Fibroblast of lung (primary cell): ENCODE results near the gene DDX49. TPM values are rescaled to one million over a fixed set of nuclear protein-coding genes. Genes with fewer than 3 reads are reported as not detected.

ENCODE experiments used
- DNase-seq, 2 donors: peaks; one replicate each; pipeline versions ENCODE4 v3.0.0 to v3.0.0-alpha.2; 2010; ENCODE audit warnings: low read depth in 2 of 2
- H2AFZ ChIP-seq: 2 replicates; pipeline ENCODE4 v1.5.1; 2012; ENCODE audit warnings: low read length, control low read depth, inconsistent platforms
- H3K27ac ChIP-seq: 2 replicates; pipeline ENCODE4 v1.5.1; 2011; ENCODE audit warnings: low read length, control low read depth; ENCODE audit not compliant: insufficient read depth
- H3K27me3 ChIP-seq: 2 replicates; pipeline ENCODE4 v1.5.1; 2011; ENCODE audit warnings: mild to moderate bottlenecking, low read length; ENCODE audit not compliant: control insufficient read depth, insufficient read depth
- H3K36me3 ChIP-seq: 2 replicates; pipeline ENCODE4 v1.5.1; 2011; ENCODE audit warnings: low read length; ENCODE audit not compliant: control insufficient read depth, insufficient read depth
- H3K4me1 ChIP-seq: 2 replicates; pipeline ENCODE4 v1.5.1; 2011; ENCODE audit warnings: low read length; ENCODE audit not compliant: control insufficient read depth, insufficient read depth; ENCODE audit errors: extremely low read depth
- H3K4me2 ChIP-seq: 2 replicates; pipeline ENCODE4 v1.5.1; 2011; ENCODE audit warnings: low read length, control low read depth; ENCODE audit not compliant: insufficient read depth; ENCODE audit errors: extremely low read depth
- H3K4me3 ChIP-seq, 4 experiments: fragments of 200-600 bp in 1 of 4; sonication (generic) in 1 of 4; replicated peaks in 1 of 4; 2 replicates each; pipeline ENCODE4 v1.5.1; 2011 to 2016; ENCODE audit warnings: low read length in 4 of 4, low read depth in 3 of 4, mild to moderate bottlenecking in 3 of 4, control low read depth in 2 of 4, inconsistent platforms in 1 of 4, mixed read lengths in 1 of 4; ENCODE audit not compliant: insufficient read depth in 1 of 4; ENCODE audit errors: control extremely low read depth in 1 of 4
- H3K79me2 ChIP-seq: 2 replicates; pipeline ENCODE4 v1.5.1; 2012; ENCODE audit warnings: mild to moderate bottlenecking, low read length, inconsistent platforms; ENCODE audit not compliant: control insufficient read depth, insufficient read depth
- H3K9ac ChIP-seq: 2 replicates; pipeline ENCODE4 v1.5.1; 2011; ENCODE audit warnings: mild to moderate bottlenecking, low read length, control low read depth; ENCODE audit not compliant: insufficient read depth
- H3K9me3 ChIP-seq: 2 replicates; pipeline ENCODE4 v1.5.1; 2012; ENCODE audit warnings: low read depth, low read length; ENCODE audit not compliant: control insufficient read depth, insufficient read depth
- H4K20me1 ChIP-seq: 2 replicates; pipeline ENCODE4 v1.5.1; 2011; ENCODE audit warnings: low read length; ENCODE audit not compliant: control insufficient read depth, insufficient read depth; ENCODE audit errors: extremely low read depth
- CTCF ChIP-seq, 2 donors: IDR thresholded peaks in 1 of 2; conservative IDR thresholded peaks in 1 of 2; 1 replicate in 1 of 2; 2 replicates in 1 of 2; pipeline ENCODE4 v1.5.1; 2011 to 2012; ENCODE audit warnings: low read length in 2 of 2, control low read depth in 1 of 2, inconsistent platforms in 1 of 2, low read depth in 1 of 2, mild to moderate bottlenecking in 1 of 2
- EZH2 ChIP-seq: IDR thresholded peaks from 2 replicates; pipeline ENCODE4 v1.5.1; 2012; ENCODE audit warnings: low read length, control low read depth, mild to moderate bottlenecking; ENCODE audit errors: missing control alignments
- polyA plus RNA-seq, 2 donors: library from polyadenylated mRNA; depleted of rRNA in 1 of 2; stranded (reverse) in 1 of 2; unstranded in 1 of 2; fragments of >200 nt; gene quantifications; 2 replicates each; pipeline ENCODE4 v1.2.1, GENCODE V29; 2011 to 2012; ENCODE audit warnings: missing spikeins in 1 of 2
- total RNA-seq: library from RNA; depleted of rRNA; stranded (reverse); fragments of >200 nt; gene quantifications from 2 replicates; pipeline ENCODE4 v1.2.1, GENCODE V29; 2014

Gene DDX49
- total and polyA plus RNA-seq, 2 donors (not counting 1 experiment from before 2014, with no cell fraction given) = 25.3 to 56.3 TPM

- H3K4me2 ChIP-seq = no peak overlapping the region
These were observed 9.8 kb downstream of the DDX49 start for GRCh38 chr19:18929311-18929710.

GRCh38 chr19:18931316-18932162, 12.0 kb downstream of the DDX49 start:
- H3K36me3 ChIP-seq = peaks cover 33% of the 10 kb centered on the region
- no peak for DNase-seq

More at GRCh38 chr19:18929311-18929710, 9.8 kb downstream of the DDX49 start:
- Histone ChIP-seq H3K36me3 (peaks cover 40% of the 10 kb centered on the region), H3K4me1 (no peaks in the 10 kb centered on the region), H3K9ac (no peak overlapping the region), H3K4me3 (no peak overlapping the region), H4K20me1 (no peaks in the 10 kb centered on the region), H3K9me3 (no peaks in the 10 kb centered on the region), H2AFZ (no peak overlapping the region), H3K27ac (no peak overlapping the region), H3K27me3 (no peaks in the 10 kb centered on the region), H3K79me2 (no peaks in the 10 kb centered on the region)
- DNase-seq = no peak
- TF ChIP-seq EZH2 = no peak
- TF ChIP-seq CTCF (conservative IDR thresholded peaks at IDR 0.05 in 1 of 2, IDR thresholded peaks at IDR 0.05 in 1 of 2; ENCODE audit: low read depth in 1 of 2, low read length in 2 of 2) = no peak

More at GRCh38 chr19:18931316-18932162, 12.0 kb downstream of the DDX49 start:
- H3K27me3 ChIP-seq = no peaks in the 10 kb centered on the region
- H3K4me1 ChIP-seq = no peaks in the 10 kb centered on the region
- H4K20me1 ChIP-seq = no peaks in the 10 kb centered on the region
- H3K9ac ChIP-seq = no peak overlapping the region
- no peak for TF ChIP-seq CTCF (conservative IDR thresholded peaks at IDR 0.05 in 1 of 2, IDR thresholded peaks at IDR 0.05 in 1 of 2; ENCODE audit: low read depth in 1 of 2, low read length in 2 of 2)
- no peak for TF ChIP-seq EZH2
- H3K79me2 ChIP-seq = no peaks in the 10 kb centered on the region
- H3K27ac ChIP-seq = no peak overlapping the region
- no peak overlapping the region for H3K4me2 ChIP-seq
- H3K9me3 ChIP-seq = no peaks in the 10 kb centered on the region
- no peak overlapping the region for H3K4me3 ChIP-seq
- no peak overlapping the region for H2AFZ ChIP-seq
